ENCODE measurements around the gene BCAS3. TPM values are rescaled to one million over a fixed set of nuclear protein-coding genes. Genes with fewer than 3 reads are reported as not detected.

BCAS3 gene
- total and polyA plus RNA-seq, 12 donors: 6.1 to 21.8 (median 17.2) TPM

- Histone ChIP-seq H3K4me1 (no peaks in the 10 kb centered on the region), H3K9me3 (peaks cover 0 to 46% (median 13%) of the 10 kb centered on the region in 11 donors), H3K27me3 (no peaks in the 10 kb centered on the region), H3K27ac (no peak overlapping the region), H3K4me3 (no peak overlapping the region), H3K36me3 (peaks cover 0 to 22% (median 0%) of the 10 kb centered on the region in 9 donors)
- ATAC-seq: no peak
- intact Hi-C loops (cut with DNase I): no loop called here
- no peak for DNase-seq
- no peak for TF ChIP-seq CTCF (IDR thresholded peaks at IDR 0.05)
Measured at GRCh38 chr17:60959696-60960095, 282.0 kb downstream of the BCAS3 start.

GRCh38 chr17:60960398-60961065 is 282.9 kb downstream of the BCAS3 start:
- no peaks in the 10 kb centered on the region for H3K4me1 ChIP-seq
- H3K27me3 ChIP-seq: no peaks in the 10 kb centered on the region
- intact Hi-C loops (cut with DNase I): no loop called here
- ATAC-seq: no peak
- peaks cover 0 to 51% (median 13%) of the 10 kb centered on the region in 11 donors for H3K9me3 ChIP-seq
- no peak overlapping the region for H3K4me3 ChIP-seq
- no peak for DNase-seq
- H3K27ac ChIP-seq: no peak overlapping the region
- H3K36me3 ChIP-seq: peaks cover 0 to 22% (median 0%) of the 10 kb centered on the region in 9 donors
- no peak for TF ChIP-seq CTCF (IDR thresholded peaks at IDR 0.05)
- 96 to 97% methylated on average over 3 of the region's 3 CpGs for WGBS, 2 donors

GRCh38 chr17:60964160-60964559 is 286.5 kb downstream of the BCAS3 start:
- H3K9me3 ChIP-seq: peaks cover 0 to 69% (median 15%) of the 10 kb centered on the region in 11 donors
- no peak overlapping the region for H3K27ac ChIP-seq
- no peaks in the 10 kb centered on the region for H3K4me1 ChIP-seq
- intact Hi-C loops (cut with DNase I): no loop called here
- ATAC-seq (no peak), DNase-seq (no peak)
- H3K4me3 ChIP-seq: no peak overlapping the region
- TF ChIP-seq CTCF (IDR thresholded peaks at IDR 0.05): no peak
- H3K27me3 ChIP-seq: no peaks in the 10 kb centered on the region
- 95 to 96% methylated on average over 2 of the region's 2 CpGs for WGBS, 2 donors
- peaks cover 0 to 22% (median 0%) of the 10 kb centered on the region in 9 donors for H3K36me3 ChIP-seq

GRCh38 chr17:60968266-60968665 is 290.6 kb downstream of the BCAS3 start:
- no peak overlapping the region for H3K27ac ChIP-seq
- no peaks in the 10 kb centered on the region for H3K27me3 ChIP-seq
- peaks cover 0 to 46% (median 12%) of the 10 kb centered on the region in 11 donors for H3K9me3 ChIP-seq
- intact Hi-C loops (cut with DNase I): no loop called here
- H3K4me1 ChIP-seq: no peaks in the 10 kb centered on the region
- H3K36me3 ChIP-seq: no peaks in the 10 kb centered on the region
- DNase-seq (no peak), ATAC-seq (no peak)
- no peak overlapping the region for H3K4me3 ChIP-seq
- WGBS, 2 donors: 96 to 97% methylated on average over 2 of the region's 2 CpGs
- TF ChIP-seq CTCF (IDR thresholded peaks at IDR 0.05): no peak

Measured in heart right ventricle (tissue), 16 donors.